Stimulated activated CD8-positive, alpha-beta memory T cell treated with anti-CD3 and anti-CD28 coated beads, Interleukin-2, amount 100 ng/mL, for 48 hours (primary cell): ENCODE data around the gene PRCP.
A peak's percentile ranks its signal among the peaks of the same experiment; 100 is the strongest.
"Not testable (repeated sequence)": the region's sequence is repeated elsewhere in the genome, so short reads cannot be mapped to it uniquely, and the experiment has no call there.

Source experiments
- DNase-seq, 2 donors: peaks; one replicate each; pipeline ENCODE4 v3.0.0-alpha.2; 2020; ENCODE audit warnings: low read depth in 2 of 2

The PRCP gene

DNA sequence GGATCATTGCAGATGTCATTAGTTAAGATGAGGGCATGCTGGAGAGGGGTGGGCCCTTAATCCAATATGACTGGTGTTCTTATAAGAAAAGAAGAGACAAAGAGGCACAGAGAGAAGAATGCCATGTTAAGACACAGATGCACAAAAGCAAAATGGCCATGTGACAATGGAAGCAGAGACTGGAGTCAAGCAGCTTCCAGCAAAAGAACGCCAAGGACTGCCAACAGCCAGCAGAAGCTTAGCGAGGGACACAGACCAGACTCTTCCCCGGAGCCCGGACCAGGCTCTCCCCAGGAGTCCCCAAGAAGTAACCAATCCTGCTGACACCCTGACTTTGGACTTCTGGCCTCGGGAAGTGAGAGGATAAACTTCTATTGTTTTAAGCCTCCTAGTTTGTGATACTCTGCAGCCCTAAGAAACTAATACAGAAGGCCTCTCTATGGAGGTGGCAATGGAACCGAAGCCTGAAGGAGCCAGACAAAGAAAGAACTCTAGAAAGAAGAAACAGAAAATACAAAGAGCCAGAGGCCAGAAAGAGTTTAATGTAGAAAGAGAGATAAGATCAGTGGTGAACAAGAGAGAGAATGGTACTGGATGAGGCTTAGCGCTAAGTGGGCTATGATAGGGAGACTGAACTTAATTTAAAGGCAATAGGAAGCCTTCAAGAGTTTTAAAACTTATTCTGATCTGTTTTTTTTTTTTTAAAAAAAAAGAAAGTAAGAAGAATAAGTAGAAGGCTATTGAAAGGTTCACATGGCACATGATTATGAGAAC is 27.7 kb downstream of the PRCP start:
- DNase-seq, result no peak

DNA sequence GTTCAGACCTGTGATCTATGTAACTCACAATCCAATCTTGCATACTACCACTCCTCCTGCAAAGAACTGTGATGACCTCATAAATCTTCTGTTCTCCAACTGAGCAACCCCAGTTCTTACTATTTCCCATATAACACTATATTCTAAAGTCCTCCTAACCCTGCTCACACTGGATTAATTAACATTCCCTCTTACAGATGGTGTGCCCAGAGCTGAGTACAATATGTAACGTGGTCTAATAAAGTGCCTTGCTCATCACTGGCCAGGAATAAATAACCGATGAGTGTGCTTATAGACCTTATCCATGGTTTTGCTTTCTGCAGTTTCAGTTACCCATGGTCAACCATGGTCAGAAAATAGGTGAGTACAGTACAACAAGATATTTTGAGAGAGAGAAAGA is 28.6 kb downstream of the PRCP start:
- DNase-seq, result no peak

DNA sequence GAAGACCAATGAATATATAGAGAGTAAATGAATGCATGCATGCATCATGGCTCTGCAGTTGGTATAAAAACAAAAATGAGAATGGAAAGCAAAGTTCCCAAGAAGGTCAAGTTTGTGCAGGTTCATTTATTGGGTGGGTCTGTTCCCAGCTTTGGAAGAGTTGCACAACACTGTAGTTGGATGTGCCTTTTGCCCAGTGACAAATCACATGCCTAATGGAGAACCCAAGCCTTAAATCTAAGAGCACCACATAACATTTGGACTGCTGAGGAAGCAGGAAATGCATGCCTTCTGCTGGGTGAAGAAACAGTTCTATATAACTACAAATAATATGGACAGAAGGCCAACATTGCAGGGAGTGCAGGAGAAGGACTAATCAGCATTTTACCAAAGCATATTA is 30.6 kb downstream of the PRCP start:
- DNase-seq, result no peak

DNA sequence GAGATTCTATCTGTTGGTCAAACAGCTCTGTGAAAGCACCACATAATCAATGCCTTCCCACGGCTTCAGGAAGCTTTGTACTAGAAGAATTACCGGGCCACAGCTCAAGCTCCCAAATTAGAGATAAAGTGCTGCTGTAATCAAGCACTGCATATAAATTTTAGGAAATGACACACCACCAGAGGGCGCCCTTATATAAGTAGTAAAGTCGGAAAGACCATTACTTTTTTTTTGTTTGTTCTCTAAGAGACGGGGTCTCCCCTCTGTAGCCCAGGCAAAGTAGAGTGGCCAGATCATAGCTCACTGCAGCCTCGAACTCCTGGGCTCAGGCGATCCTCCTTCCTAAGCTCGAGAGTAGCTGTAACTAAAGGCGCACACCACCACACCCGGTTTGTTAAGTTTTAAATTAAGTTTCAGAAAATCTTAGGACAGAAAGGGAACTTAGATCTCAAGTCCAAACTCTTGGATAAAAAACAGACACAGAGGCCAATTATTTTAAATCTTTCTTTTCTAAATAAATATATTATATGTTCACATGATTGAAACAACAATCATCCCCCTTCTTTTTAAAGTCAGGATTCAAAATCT is 32.6 kb downstream of the PRCP start:
- peak; percentile 49 to 55 for DNase-seq

DNA sequence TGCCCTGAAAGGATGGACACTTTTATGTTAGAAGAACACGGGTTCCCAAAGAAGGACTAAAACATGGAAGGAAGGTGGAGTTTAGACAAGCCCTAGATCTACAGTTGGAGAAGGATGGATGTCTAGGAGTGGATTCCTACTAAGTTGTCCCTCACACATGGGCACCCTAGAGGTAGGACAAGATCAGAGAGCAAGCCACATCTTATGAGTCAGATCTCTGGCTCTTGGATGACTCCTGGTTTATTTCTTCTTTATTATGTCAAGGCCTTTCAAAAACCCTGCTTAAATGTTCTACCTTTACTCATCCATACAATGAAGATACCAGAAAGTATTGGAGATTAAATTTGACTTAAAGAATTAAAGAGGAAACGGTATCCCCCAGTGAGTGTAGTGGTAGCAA is 34.4 kb downstream of the PRCP start:
- DNase-seq, result no peak

DNA sequence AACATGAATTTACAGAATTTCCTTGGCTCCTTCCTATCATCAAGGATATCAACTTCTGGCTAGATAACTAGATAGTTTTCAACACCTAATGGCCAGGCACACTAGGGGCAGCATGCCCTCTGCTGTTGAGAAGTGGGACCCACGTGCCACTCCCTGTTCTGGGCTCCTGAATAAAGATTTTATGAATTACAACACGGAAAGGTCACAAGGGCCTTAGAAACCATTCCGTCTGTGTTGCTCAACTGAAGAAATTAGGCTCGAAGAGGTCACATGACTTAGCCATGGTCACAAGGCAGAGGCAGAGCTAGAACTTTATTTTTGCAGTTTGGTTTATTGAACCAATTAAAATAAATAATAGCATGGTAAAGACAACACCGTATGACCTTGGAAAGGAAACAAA is 36.0 kb downstream of the PRCP start:
- no peak for DNase-seq

DNA sequence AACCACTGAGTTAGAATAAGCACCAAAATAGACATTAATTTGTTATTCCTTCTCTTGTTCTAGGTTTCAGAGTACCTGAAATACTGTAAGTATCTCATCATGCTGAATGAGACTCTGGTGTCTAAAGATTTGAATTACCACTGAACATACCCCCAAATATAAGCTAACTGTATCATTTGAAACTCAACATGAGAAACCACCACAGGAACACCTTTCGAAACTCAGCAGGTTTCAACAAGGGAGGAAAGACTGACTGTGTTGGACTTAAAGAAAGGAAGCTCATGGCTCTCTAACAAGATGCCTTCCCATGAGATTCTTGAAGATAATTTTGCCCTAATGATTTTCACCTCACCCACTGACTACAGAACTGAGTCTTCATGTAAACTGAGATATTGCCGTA is 37.0 kb downstream of the PRCP start:
- no peak for DNase-seq

DNA sequence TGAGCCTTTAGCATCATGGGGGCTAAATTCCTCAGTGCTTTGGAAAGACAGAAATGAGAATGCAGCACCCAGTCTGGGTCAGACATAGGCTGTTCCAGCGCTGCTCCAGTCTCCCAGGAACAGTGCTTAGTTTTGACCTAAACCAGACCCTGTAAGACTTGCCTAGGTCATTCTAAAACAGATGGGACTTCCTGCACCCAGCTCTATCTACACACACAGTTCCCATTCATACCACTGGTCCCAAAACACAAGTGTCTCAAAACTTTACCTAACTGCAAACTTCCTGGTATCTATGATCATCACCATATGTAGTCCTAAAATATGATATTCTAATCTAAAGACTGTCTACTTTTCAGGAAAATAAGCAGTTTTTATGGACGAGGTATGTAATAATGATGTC is 37.9 kb downstream of the PRCP start:
- DNase-seq, result no peak

DNA sequence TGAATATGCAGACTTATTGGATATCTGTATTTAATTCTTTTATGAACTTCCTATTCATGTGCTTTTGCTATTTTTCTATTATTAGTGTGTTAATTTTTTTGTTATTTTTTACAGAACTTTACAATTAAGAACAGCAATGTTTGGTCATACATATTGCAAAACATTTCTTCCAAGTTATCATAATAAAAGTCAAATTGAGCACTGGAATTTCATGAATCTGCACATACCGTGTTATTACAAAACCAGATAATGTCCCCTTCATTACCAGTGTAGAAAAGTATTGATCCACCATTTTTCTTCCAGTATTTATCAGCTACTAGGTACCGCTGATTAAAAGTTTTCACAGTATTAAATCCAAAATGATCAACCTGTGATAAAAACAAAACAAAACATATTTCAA is 40.5 kb downstream of the PRCP start:
- DNase-seq, result no peak

DNA sequence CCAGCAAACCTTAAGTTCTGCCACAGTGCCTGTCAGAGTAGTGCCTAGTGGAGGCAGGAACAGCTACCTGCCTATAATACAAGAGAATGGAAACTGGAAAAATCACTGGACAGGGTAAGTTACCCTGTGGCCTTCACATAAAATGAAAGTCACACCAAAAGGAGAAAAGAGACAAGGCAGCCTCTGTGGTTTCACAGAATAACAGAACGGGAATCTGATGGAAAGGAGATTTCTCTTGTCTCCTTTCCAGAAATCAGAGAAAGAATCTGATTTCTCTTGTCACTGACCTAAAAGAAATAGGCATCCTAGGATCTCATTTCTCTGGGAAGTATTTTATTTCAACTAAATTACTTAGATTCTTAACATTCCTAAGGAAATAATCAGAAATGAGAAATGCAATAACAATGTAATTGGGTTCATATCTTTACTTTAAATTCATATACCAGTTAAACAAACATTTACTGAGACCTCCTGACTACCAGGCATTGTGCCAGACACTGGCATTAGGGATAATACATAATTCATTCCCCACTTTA is 41.6 kb downstream of the PRCP start:
- DNase-seq, result no peak

DNA sequence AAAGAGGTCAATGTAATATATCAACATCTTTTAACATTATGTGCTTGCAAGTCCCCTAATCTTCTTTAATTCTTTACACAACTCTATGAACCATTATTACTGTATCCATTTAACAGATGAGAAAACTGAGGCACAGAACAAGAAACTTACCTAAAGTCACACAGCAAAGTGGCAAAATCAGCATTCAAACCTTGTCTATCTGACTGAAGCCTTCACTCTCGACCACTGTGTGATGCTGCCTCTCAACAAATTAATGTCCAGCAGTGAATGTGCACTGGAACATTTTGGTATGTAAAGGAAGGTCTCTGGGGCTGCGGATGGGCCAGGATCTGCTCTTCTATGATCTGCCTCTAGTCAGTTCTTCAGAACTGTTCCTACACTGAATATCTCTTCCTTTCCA is 42.1 kb downstream of the PRCP start:
- no peak for DNase-seq

DNA sequence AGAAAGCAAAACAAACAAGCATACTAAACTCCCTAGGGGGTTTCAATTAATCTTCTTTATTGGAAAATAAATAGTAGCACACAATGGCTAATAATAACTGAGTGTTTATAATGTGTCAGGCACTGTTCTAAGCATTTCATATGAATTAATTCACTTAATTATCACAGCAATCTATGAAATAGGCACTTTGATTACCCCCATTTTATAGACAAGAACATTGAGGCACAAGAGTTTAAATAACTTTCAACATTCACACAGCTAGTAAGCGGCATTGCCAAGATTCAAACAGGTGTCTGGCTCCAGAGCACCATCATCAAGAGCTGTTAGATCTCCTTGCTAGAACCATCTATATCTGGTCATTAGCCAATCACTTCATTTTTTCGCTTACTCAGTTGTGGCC is 43.1 kb downstream of the PRCP start:
- DNase-seq, result no peak

DNA sequence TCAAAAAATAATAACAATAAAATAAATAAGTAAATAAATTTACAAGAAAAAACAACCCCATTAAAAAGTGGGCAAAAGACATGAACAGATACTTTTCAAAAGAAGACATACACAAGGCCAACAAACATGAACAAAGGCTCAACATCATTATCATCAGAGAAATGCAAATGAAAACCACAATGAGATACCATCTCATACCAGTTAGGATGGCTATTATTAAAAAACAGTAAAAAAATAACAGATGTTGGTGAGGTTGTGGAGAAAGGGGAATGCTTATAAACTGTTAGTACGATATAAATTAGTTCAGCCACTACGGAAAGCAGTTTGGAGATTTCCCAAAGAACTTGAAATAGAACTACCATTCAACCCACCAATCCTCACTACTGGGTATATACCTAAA is 44.6 kb downstream of the PRCP start:
- DNase-seq, result no peak

DNA sequence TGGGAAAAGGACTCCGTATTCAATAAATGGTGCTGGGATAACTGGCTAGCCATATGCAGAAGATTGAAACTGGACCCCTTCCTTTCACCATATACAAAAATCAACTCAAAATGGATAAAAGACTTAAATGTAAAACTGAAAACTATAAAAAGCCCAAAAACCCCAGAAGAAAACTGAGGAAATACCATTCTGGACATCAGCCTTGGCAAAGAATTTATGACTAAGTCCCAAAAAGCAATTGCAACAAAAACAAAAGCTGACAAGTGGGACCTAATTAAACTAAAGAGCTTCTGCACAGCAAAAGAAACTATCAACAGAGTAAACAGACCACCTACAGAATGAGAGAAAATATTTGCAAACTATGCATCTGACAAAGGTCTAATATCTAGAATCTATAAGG is 45.3 kb downstream of the PRCP start:
- not testable (repeated sequence) for DNase-seq

DNA sequence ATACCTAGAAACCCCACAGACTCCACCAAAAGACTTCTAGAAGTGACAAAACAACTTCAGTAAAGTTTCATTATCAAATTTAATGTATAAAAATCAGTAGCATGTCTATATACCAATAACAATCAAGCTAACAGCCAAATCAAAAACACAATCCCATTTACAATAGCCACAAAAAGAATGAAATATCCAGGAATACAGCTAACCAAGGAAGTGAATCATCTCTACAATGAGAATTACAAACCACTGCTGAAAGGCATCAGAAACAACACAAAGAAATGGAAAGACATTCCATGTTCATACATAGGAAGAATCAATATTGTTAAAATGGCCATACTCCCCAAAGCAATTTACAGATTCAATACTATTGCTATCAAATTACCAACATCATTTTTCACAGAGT is 46.0 kb downstream of the PRCP start:
- no peak for DNase-seq

DNA sequence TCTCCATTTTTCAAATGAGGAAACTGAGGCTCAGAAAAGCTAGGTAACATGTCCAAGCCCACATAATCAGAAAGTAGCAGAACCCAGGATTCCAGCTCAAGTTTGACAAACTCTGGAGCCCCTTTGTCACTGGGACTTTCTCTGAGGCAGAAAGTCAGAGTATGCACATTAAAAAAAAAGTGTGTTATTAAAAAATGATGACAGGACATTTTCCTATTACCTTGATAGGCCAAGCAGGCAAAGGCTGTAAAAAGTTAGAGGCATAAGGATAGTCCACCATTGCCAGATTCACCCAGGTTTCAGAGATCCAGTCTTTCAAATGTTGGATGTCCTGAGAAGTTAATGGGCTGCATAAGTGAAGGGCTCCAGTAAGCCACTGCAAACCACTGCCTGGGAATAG is 51.4 kb downstream of the PRCP start:
- no peak for DNase-seq

DNA sequence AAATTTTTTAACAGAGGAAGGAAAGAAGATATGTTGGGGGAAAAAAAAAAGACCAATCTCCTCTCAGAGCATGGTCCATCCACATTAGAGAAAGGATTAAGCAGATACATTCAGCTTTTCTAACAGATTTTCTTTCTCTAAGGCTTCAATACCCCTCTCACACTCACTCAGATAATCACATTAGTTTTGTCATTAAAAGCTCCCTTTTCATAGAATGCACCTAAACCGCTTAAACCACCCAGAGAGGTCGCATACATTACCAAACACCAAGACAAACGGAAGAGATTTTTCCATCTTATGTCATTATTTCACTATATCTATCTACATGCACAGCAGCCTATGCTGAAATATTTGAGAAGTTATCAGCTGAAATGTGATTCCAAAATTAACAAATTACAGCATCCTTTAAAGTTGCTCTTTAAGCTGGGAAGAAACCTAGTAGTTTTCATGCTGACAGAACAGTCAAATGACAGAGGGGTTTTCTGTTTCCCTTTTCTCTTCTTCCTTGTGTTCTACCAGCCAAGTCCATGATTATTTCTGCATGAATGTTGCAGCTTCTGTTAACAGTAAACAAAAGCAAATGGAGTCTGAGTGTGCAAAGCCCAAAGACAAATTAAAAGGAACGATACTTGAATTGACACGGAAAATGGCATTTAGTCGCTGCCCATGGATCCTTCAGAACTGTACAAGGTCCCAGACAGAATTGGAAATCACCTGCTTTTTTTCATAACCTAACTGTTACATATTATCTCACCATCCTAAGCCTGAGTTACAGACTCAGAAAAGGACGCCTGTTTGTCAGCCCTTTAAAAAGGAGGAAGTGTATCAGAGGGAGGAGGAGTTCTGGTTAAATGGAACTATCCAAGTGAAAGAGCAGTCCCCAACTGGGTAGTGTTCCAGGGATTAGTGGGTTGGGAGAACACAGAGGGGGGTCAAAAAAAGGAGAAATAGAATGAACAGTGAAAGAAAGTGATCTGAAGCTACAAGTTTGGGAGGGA is 54.6 kb downstream of the PRCP start:
- no peak for DNase-seq

DNA sequence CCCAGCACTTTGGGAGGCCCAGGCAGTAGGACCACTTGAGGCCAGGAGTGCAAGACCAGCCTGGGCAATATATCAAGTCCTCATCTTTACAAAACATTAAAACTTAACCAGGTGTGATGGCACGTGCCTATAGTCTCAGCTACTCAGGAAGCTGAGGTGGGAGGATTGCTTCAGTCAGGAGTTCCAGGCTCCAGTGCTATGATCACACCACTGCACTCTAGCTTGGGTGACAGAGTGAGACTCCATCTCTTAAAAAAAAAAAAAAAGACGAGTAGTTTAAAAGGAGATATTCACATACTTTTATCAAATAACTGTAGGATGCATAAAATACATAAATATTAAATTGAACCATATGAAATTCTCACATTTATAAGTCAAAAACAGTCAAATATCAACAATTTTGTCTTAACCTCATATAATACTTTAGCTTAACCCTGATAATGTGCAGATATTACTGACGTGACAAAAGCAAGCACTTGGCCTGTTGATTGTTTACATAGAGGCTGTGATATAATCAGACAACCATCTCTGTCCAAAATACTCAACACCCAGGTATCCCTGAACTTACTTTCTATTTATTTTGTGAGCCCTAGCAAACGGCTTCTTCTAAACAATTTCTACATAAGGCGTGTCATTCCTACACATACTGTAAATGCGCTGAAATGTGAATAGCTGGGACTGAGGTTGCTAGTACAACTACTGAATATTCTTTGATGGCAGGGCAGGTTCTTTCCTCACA is 57.0 kb downstream of the PRCP start:
- DNase-seq, result no peak

DNA sequence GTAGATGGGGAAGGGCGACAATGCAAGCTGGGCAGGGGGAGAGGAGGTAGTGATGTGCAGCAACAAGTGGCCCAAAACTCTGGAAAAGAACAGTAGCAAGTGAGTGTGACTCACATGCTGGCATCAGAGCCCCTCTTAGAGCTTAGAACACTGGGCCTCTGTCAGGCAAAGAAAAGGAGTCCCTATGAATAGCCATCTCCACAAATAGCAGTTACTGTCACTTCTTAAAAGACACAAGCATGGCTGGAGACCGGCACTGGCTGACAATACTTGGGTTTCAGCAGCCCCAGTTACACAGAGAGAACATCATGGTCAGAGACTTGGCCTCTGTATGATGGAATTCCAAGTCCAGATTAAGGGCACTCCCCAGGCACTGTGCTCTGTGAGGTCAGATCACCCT is 58.2 kb downstream of the PRCP start:
- no peak for DNase-seq

DNA sequence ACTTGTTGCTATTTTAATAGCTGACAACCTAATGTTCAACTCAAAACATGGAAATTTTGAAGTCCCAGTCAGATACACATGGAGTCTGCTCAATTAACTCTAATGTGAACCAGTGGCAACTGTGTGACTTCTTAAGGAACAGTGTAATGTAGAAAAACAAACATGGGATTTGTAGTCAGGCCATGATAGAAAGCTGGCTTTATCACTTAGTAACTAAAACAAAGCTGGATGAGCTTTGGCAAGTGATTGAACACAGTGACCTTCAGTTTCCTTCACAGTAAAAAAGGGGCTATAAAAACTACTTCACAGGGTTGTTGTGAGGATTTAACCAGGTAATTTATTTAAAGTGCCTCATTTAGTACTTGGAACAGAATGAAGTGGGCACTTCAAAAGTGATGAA is 62.6 kb downstream of the PRCP start:
- DNase-seq, result no peak

DNA sequence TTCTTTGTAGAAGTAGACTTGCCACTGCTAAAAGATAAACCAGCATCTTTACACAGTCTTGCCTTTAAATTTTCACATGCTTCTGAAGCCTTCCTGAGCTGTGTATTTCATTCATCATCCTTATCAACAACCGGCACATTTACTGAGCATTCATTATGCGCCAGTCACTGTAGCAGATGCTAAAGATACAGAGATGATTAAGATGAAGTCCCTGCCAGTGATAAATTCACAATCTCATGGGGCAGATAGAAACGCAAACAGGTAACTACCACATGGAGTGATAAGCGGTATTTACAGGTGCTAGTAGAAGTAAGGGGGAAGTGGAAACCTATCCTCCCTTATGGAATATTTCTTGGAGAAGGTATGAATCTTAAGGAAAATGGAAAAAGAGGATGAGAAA is 67.2 kb downstream of the PRCP start:
- no peak for DNase-seq

DNA sequence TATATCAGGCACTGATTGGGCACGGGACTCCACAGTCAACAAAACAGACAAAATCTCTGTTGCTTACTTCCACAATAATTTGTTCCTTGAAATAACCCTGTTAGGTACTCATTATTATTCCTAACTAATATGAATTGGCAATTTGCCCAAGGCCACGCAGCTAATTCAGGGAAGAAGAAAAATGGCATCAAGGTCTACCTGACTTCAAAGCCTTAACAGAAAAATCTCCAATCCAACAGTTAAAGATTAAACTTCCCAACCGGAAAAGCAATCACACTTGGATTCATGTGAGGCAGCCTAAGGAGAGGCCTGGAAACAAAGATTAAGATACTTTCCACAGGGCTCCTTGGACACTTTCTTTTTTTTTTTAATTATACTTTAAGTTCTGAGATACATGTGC is 68.9 kb downstream of the PRCP start:
- no peak for DNase-seq
